GM12891 (cell line): ENCODE data around the gene AP4E1.
"Not testable (repeated sequence)": the region's sequence is repeated elsewhere in the genome, so short reads cannot be mapped to it uniquely, and the experiment has no call there.

Experiments used
- POLR2A ChIP-seq: IDR thresholded peaks from 2 replicates; pipeline ENCODE4 v1.6.1; 2011; ENCODE audit warnings: low read depth, low read length, control low read depth
- POLR2AphosphoS5 ChIP-seq: IDR thresholded peaks from 2 replicates; pipeline ENCODE4 v1.6.1; 2011; ENCODE audit warnings: low read depth, low read length, control low read depth

DNA sequence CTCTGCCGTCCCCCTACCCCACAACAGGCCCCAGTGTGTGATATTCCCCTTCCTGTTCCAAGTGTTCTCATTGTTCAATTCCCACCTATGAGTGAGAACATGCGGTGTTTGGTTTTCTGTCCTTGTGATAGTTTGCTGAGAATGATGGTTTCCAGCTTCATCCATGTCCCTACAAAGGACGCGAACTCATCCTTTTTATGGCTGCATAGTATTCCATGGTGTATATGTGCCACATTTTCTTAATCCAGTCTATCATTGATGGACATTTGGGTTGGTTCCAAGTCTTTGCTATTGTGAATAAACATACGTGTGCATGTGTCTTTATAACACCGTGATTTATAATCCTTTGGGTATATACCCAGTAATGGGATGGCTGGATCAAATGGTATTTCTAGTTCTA is 46.4 kb downstream of the AP4E1 start:
- not testable (repeated sequence) for TF ChIP-seq POLR2A, POLR2AphosphoS5
